Panc1 (cell line): Measurements from ENCODE around the gene ZNF783. TPM values are rescaled to one million over a fixed set of nuclear protein-coding genes. Genes with fewer than 3 reads are reported as not detected.
"Not testable (repeated sequence)": the region's sequence is repeated elsewhere in the genome, so short reads cannot be mapped to it uniquely, and the experiment has no call there.

Source experiments
- ATAC-seq: fragments of 200-7000 bp; cut with Tn5 transposase; 2 replicates; pipeline ENCODE4 v1.9.1; 2020; ENCODE audit warnings: mild to moderate bottlenecking, moderate library complexity
- BruUV-seq: library from RNA; stranded (reverse); fragments of 400-500 nt; replicated peaks from 2 replicates; lab custom pipeline; 2021; lab: Mats Ljungman, UMichigan
- CTCF ChIA-PET: fragments of 300-600 bp; sonication (Branson Sonifier 250); formaldehyde crosslinking; loops from one replicate; lab custom pipeline; 2022; ENCODE audit warnings: antibody characterized with exemption; lab: Charles Lee
- POLR2A ChIA-PET: fragments of 300-600 bp; sonication (Branson Sonifier 250); formaldehyde crosslinking; loops from one replicate; lab custom pipeline; 2022; ENCODE audit warnings: antibody characterized with exemption; lab: Charles Lee
- DNase-seq: peaks from one replicate; pipeline ENCODE4 v3.0.0-alpha.2; 2010; ENCODE audit warnings: low read depth, low spot score
- H3K27ac ChIP-seq: 2 replicates; pipeline ENCODE4 v1.5.1; 2011; ENCODE audit warnings: mild to moderate bottlenecking, low read length, inconsistent platforms
- H3K27me3 ChIP-seq: fragments of 200-500 bp; sonication (Bioruptor generic); 2 replicates; pipeline ENCODE4 v1.6.0; 2014; ENCODE audit warnings: low read length, inconsistent platforms; ENCODE audit not compliant: control insufficient read depth, insufficient read depth
- H3K36me3 ChIP-seq: fragments of 200-500 bp; sonication (Bioruptor generic); 2 replicates; pipeline ENCODE4 v1.5.1; 2014; ENCODE audit warnings: inconsistent platforms, mild to moderate bottlenecking, low read length, moderate library complexity; ENCODE audit not compliant: control insufficient read depth, insufficient read depth
- H3K4me1 ChIP-seq: 2 replicates; pipeline ENCODE4 v1.5.1; 2011; ENCODE audit warnings: inconsistent platforms, mild to moderate bottlenecking, low read length, moderate library complexity; ENCODE audit not compliant: control insufficient read depth, insufficient read depth
- H3K4me3 ChIP-seq, 2 experiments: 2 replicates each; pipeline ENCODE4 v1.5.1; 2011 to 2012; ENCODE audit warnings: low read depth in 2 of 2, low read length in 2 of 2, mild to moderate bottlenecking in 2 of 2, inconsistent platforms in 1 of 2, moderate library complexity in 1 of 2
- H3K9me3 ChIP-seq: fragments of 200-500 bp; sonication (Bioruptor generic); 2 replicates; pipeline ENCODE4 v1.5.1; 2014; ENCODE audit warnings: low read depth, mild to moderate bottlenecking, inconsistent platforms, low read length, moderate library complexity; ENCODE audit not compliant: control insufficient read depth, insufficient read depth
- POLR2AphosphoS5 ChIP-seq: IDR thresholded peaks from 2 replicates; pipeline ENCODE4 v1.6.1; 2012; ENCODE audit warnings: mild to moderate bottlenecking, low read depth, low read length, moderate library complexity
- SIN3A ChIP-seq: IDR thresholded peaks from 2 replicates; pipeline ENCODE4 v1.6.1; 2012; ENCODE audit warnings: low read depth, mild to moderate bottlenecking, low read length, moderate library complexity, borderline replicate concordance; ENCODE audit not compliant: insufficient read depth
- TCF7L2 ChIP-seq: IDR thresholded peaks from 2 replicates; pipeline ENCODE4 v1.6.1; 2011; ENCODE audit warnings: mild to moderate bottlenecking, low read depth, low read length, inconsistent platforms
- in situ Hi-C: cut with HindIII; loops from 2 replicates; pipeline ENCODE4 v1.10.0; 2016; ENCODE audit warnings: low sequenced_read_pairs, low pct_unique_long_range_greater_than_20kb
- intact Hi-C: fragments of 100-400 bp; cut with micrococcal nuclease; formaldehyde crosslinking; loops from one replicate; pipeline ENCODE4 v1.10.0; 2022; ENCODE audit not compliant: unreplicated experiment
- total RNA-seq: library from RNA; stranded (reverse); gene quantifications from one replicate; pipeline ENCODE4 v1.2.1, GENCODE V29; 2021; ENCODE audit not compliant: unreplicated experiment
- TF ChIP-seq, protein P1 (sequence below), 2 experiments: IDR thresholded peaks; 2 replicates each; pipeline ENCODE4 v1.6.1; 2011 to 2012; ENCODE audit warnings: low read depth in 2 of 2, control low read depth in 1 of 2, low read length in 1 of 2, mild to moderate bottlenecking in 1 of 2, moderate library complexity in 1 of 2; ENCODE audit not compliant: insufficient read depth in 1 of 2
- TF ChIP-seq, protein P2 (sequence below): fragments of 450-650 bp; IDR thresholded peaks from 2 replicates; pipeline ENCODE4 v1.5.1; 2017; ENCODE audit warnings: mild to moderate bottlenecking

ZNF783 gene
- total RNA-seq, 1 experiment from 2014 or later, result 16.6 TPM

DNA sequence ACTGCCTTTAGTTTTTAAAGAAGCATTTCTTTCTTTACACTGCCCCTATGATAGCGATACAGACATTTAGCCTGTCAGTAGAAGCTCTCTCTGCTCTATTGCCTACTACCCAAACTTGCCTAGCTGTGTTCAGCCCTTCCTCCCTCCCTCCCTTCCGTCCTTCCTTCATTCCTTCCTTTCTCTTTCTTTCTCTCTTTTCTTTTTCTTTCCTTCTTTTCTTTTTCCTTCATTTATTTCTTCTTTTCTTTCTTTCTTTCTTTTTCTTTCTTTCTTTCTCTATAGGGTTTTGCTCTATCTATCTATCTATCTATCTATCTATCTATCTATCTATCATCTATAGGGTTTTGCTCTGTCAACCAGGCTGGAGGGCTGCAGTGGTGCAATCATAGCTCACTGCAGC is 29.6 kb upstream of the ZNF783 start:
- no peak for DNase-seq
- H3K36me3 ChIP-seq, result no peaks in the 10 kb centered on the region
- CTCF ChIA-PET, result interaction anchor here (0.6 kb wide), 1 partner anchor 107 kb away, joined by 4 read pairs; no protein-coding TSS in a partner anchor
- no peaks in the 10 kb centered on the region for H3K4me1 ChIP-seq
- TF ChIP-seq, protein P1, sequence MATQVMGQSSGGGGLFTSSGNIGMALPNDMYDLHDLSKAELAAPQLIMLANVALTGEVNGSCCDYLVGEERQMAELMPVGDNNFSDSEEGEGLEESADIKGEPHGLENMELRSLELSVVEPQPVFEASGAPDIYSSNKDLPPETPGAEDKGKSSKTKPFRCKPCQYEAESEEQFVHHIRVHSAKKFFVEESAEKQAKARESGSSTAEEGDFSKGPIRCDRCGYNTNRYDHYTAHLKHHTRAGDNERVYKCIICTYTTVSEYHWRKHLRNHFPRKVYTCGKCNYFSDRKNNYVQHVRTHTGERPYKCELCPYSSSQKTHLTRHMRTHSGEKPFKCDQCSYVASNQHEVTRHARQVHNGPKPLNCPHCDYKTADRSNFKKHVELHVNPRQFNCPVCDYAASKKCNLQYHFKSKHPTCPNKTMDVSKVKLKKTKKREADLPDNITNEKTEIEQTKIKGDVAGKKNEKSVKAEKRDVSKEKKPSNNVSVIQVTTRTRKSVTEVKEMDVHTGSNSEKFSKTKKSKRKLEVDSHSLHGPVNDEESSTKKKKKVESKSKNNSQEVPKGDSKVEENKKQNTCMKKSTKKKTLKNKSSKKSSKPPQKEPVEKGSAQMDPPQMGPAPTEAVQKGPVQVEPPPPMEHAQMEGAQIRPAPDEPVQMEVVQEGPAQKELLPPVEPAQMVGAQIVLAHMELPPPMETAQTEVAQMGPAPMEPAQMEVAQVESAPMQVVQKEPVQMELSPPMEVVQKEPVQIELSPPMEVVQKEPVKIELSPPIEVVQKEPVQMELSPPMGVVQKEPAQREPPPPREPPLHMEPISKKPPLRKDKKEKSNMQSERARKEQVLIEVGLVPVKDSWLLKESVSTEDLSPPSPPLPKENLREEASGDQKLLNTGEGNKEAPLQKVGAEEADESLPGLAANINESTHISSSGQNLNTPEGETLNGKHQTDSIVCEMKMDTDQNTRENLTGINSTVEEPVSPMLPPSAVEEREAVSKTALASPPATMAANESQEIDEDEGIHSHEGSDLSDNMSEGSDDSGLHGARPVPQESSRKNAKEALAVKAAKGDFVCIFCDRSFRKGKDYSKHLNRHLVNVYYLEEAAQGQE (IDR thresholded peaks at IDR 0.05; ENCODE audit: insufficient read depth in 1 of 2, low read depth in 2 of 2, low read length in 1 of 2), result no peak
- TF ChIP-seq, protein P2, sequence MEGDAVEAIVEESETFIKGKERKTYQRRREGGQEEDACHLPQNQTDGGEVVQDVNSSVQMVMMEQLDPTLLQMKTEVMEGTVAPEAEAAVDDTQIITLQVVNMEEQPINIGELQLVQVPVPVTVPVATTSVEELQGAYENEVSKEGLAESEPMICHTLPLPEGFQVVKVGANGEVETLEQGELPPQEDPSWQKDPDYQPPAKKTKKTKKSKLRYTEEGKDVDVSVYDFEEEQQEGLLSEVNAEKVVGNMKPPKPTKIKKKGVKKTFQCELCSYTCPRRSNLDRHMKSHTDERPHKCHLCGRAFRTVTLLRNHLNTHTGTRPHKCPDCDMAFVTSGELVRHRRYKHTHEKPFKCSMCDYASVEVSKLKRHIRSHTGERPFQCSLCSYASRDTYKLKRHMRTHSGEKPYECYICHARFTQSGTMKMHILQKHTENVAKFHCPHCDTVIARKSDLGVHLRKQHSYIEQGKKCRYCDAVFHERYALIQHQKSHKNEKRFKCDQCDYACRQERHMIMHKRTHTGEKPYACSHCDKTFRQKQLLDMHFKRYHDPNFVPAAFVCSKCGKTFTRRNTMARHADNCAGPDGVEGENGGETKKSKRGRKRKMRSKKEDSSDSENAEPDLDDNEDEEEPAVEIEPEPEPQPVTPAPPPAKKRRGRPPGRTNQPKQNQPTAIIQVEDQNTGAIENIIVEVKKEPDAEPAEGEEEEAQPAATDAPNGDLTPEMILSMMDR, result no peak
- TF ChIP-seq SIN3A (no peak), TCF7L2 (no peak), POLR2AphosphoS5 (no peak)
- BruUV-seq, result no TSS peak
- ATAC-seq, result no peak
- H3K27me3 ChIP-seq, result no peaks in the 10 kb centered on the region
- in situ Hi-C loops (no loop called here), intact Hi-C loops (no loop called here)
- H3K4me3 ChIP-seq, result no peak overlapping the region
- no peaks in the 10 kb centered on the region for H3K9me3 ChIP-seq
- no peak overlapping the region for H3K27ac ChIP-seq
- POLR2A ChIA-PET, result no interaction called here

DNA sequence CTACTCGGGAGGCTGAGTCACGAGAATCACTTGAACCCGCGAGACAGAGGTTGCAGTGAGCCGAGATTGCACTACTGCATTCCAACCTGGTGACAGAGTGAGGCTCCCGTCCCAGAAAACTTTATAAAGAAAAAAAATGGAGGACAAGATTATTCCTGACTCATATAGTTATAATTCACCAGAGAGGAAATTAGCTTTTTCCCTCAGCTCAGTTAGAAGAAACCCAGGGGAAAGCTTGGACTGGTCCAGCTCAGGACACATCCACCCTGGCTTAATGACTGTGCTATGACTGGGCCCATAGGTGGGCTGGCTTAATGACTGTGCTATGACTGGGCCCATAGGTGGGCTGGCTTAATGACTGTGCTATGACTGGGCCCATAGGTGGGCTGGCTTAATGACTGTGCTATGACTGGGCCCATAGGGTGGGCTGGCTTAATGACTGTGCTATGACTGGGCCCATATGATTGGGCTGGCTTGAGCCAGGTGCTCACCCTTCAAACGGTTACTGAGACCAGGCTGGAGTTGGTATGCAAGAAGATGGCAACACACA is 28.3 kb upstream of the ZNF783 start:
- CTCF ChIA-PET, H3K27me3 ChIP-seq, ATAC-seq, H3K27ac ChIP-seq, H3K36me3 ChIP-seq, in situ Hi-C loops, H3K4me3 ChIP-seq, POLR2A ChIA-PET, intact Hi-C loops, BruUV-seq, H3K9me3 ChIP-seq, H3K4me1 ChIP-seq: not testable (repeated sequence)
- peak; percentile 39 for DNase-seq

DNA sequence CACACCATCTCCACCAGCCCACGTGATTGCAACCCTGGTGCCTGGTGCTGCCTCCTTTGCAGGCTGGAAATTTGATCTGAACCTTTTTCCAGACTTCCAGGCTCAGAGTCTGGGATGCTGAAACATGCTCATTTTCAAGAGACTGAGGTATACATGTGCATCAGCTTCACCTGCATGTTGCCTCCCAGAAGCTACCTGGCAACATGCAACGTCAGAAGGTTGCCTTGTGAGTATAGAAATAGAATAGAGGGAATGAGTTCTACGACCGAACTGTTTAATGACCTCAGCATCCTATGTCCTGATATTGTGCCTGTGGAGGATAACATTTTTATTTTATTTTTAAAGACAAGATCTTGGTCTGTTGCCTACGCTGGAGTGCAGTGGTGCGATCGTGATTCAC is 24.5 kb upstream of the ZNF783 start:
- Histone ChIP-seq H3K36me3 (no peaks in the 10 kb centered on the region; the same call in 1 of the 2 replicates), H3K9me3 (peaks cover 4% of the 10 kb centered on the region), H3K27me3 (no peaks in the 10 kb centered on the region; the same call in 1 of the 2 replicates), H3K4me1 (no peaks in the 10 kb centered on the region), H3K27ac (no peak overlapping the region), H3K4me3 (no peak overlapping the region)
- in situ Hi-C loops (no loop called here), intact Hi-C loops (no loop called here)
- ChIA-PET CTCF (no interaction called here), POLR2A (interaction anchor here (0.6 kb wide), 1 partner anchor 14 kb away, joined by 9 read pairs; no protein-coding TSS in a partner anchor)
- ATAC-seq (no peak), DNase-seq (no peak)
- no TSS peak for BruUV-seq
- TF ChIP-seq, protein P1 (IDR thresholded peaks at IDR 0.05; ENCODE audit: insufficient read depth in 1 of 2, low read depth in 2 of 2, low read length in 1 of 2), result no peak
- TF ChIP-seq, protein P2, result no peak
- TF ChIP-seq POLR2AphosphoS5, result no peak
- TF ChIP-seq TCF7L2, result no peak
- TF ChIP-seq SIN3A, result no peak
